NCI-H345 treated with DMSO at 0.1 percent for 48 hours (cell line): ENCODE results near the gene NIF3L1.

ENCODE experiments used
- DNase-seq: peaks from one replicate; lab custom pipeline; 2025; ENCODE audit not compliant: unreplicated experiment; lab: John Stamatoyannopoulos, UW

The NIF3L1 gene

GRCh38 chr2:200888704-200889625 lies at the start of gene NIF3L1, which contains the start of gene PPIL3:
NIF3L1 (plus strand) TSS chr2:200889371; CDS start chr2:200891944, 2,573 bp downstream.
PPIL3 (minus strand) TSS chr2:200889077; CDS start chr2:200887615, 1,462 bp downstream.
- peak; percentile 95 for DNase-seq

- DNase-seq, result no peak
These were observed 49.7 kb upstream of the NIF3L1 start for GRCh38 chr2:200839513-200839912.

- no peak for DNase-seq
These were observed 44.9 kb upstream of the NIF3L1 start for GRCh38 chr2:200843993-200844948.

GRCh38 chr2:200845194-200845593 lies 44.0 kb upstream of the NIF3L1 start:
- DNase-seq, result no peak

GRCh38 chr2:200845669-200846325 lies 43.4 kb upstream of the NIF3L1 start:
- DNase-seq, result no peak

GRCh38 chr2:200847269-200847668 lies 41.9 kb upstream of the NIF3L1 start:
- DNase-seq, result no peak

GRCh38 chr2:200847939-200848338 lies 41.2 kb upstream of the NIF3L1 start:
- no peak for DNase-seq

GRCh38 chr2:200850512-200851256 lies 38.5 kb upstream of the NIF3L1 start:
- no peak for DNase-seq

- no peak for DNase-seq
These were observed 37.5 kb upstream of the NIF3L1 start for GRCh38 chr2:200851398-200852248.

- no peak for DNase-seq
These were observed 36.6 kb upstream of the NIF3L1 start for GRCh38 chr2:200852605-200853004.

GRCh38 chr2:200856806-200857205 lies 32.4 kb upstream of the NIF3L1 start:
- no peak for DNase-seq

- DNase-seq, result no peak
These were observed 28.9 kb upstream of the NIF3L1 start for GRCh38 chr2:200860092-200860795.

GRCh38 chr2:200861617-200862155 lies 27.5 kb upstream of the NIF3L1 start:
- DNase-seq, result no peak

GRCh38 chr2:200862532-200863000 lies 26.6 kb upstream of the NIF3L1 start:
- no peak for DNase-seq

GRCh38 chr2:200863782-200864175 lies 25.4 kb upstream of the NIF3L1 start:
- no peak for DNase-seq

GRCh38 chr2:200864176-200865034 lies 24.8 kb upstream of the NIF3L1 start, which contains the start of gene CLK1:
CLK1 (minus strand) TSS chr2:200864658; CDS start chr2:200861862, 2,796 bp downstream.
- DNase-seq, result peak; percentile 90

- no peak for DNase-seq
These were observed 20.2 kb upstream of the NIF3L1 start for GRCh38 chr2:200869014-200869413.
